ENCODE measurements around the gene RLN3.

DNA sequence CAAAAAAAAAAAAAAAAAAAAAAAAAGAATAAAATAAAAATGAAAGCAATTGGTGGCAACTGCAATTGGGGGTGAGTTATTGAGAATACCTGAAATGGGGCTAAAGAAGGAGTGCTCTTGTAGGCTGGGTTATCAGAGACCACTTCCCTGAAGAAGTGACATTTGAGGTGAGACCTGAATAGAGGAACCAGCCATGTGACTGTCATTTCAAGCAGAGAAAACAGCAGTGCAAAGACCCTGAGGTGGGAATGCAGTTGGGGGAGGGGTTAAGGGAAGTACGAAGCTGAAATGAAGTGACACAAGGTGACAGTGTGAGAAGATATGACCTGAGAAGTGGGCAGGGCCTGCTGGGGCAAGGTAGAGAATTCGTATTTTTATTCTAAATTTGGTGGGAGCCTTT lies 38.2 kb downstream of the RLN3 start:
- TF ChIP-seq POLR2A (IDR thresholded peaks at IDR 0.05) (no peak), CTCF (IDR thresholded peaks at IDR 0.05) (no peak)

Measured in body of pancreas (tissue), 4 donors.